HuH-7.5 (cell line): Measurements from ENCODE around the gene LETM1.

Source experiments
- DNase-seq: peaks from one replicate; pipeline ENCODE4 v3.0.0; 2011; ENCODE audit warnings: low spot score

Gene LETM1

DNA sequence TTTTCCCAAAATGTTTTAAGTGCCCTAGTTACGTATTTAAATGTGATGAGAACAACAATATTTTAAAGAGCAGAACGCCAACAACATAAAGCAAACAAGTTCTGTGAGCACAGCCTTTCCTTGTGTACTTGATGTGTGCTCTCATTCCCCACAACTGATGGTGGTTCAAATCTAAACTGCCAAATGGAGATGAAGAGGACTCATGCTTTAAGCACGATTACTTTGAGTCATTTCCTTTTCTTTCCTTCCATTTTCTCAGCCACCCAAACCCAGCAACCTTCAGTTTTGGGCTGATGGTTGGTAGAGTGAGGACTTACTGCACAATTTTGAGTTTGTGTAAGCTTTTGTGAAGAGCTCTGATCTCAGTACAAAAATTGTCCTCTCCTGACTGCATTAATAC lies 16.9 kb upstream of the LETM1 start:
- no peak for DNase-seq

GRCh38 chr4:1871471-1872021 lies 15.6 kb upstream of the LETM1 start:
- peak; percentile 67 for DNase-seq

GRCh38 chr4:1870578-1871443 lies 14.9 kb upstream of the LETM1 start, which contains the start of gene NSD2:
Gene NSD2 (plus strand): TSS chr4:1871393. CDS start chr4:1900655, 29,262 bp downstream.
- peak; percentile 98 for DNase-seq

DNA sequence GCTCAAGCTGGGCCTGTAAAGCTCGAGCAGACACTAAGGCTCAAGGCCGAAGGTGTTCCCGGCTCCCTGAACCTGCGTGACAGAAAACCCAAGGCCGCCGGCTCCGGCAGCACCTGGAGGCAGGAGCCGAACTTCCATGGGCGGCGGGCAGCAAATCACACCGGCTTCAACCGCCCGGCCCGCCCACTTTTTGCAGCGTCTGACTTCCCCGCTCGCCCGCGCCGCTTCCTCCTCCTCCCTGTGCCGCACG lies 14.3 kb upstream of the LETM1 start:
- peak; percentile 87 for DNase-seq

DNA sequence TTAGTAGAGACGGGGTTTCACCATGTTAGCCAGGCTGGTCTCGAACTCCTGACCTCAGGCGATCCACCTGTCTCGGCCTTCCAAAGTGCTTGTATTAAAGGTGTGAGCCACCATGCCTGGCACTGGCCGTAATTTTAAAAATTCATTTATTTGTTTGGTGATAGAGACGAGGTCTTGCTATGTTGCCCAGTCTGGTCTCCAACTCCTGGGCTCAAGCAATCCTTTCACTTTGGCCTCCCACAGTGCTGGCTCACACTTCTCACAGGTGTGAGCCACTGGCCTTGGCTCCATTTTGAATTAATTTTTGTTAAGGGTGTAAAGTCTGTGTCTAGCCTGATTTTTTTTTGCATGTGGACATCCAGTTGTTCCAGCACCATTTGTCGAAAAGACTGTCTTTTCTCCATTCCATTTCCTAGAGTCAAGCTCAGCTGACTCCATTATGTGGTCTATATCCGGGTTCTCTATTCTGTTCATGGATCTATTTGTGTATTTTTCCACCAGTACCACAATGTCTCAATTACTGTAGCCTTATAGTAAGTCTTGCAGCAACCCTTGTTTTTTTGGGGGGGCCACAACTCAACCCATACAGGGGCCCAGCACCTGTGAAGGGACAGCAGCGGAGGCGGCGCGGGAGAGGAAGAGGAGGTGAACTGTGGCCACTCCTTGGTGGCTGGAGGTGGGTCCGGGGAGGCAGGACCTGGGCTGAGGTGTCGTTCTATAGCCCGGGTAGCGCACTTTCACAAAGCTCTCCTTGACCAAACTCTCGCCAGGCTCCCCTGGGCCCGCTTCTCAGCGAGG lies 13.8 kb upstream of the LETM1 start:
- DNase-seq, result peak; percentile 68

DNA sequence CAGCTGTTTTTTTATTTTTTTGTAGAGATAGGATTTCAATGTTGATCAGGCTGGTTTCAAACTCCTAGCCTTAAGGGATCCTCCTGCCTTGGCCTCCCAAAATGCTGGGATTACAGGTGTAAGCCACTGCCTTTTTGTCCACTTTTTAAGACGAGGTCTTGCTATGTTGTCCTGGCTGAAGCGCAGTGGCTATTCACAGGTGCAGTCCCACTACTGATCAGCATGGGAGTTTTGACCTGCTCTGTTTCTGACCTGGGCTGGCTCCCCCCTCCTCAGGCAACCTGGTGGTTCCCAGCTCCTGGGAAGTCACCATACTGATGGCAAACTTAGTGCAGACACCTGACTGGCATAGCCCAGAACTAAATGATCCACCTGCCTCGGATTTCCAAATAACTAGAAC lies 13.0 kb upstream of the LETM1 start:
- DNase-seq, result no peak

- DNase-seq, result peak; percentile 57
Measured at GRCh38 chr4:1868293-1868692, 12.3 kb upstream of the LETM1 start.

DNA sequence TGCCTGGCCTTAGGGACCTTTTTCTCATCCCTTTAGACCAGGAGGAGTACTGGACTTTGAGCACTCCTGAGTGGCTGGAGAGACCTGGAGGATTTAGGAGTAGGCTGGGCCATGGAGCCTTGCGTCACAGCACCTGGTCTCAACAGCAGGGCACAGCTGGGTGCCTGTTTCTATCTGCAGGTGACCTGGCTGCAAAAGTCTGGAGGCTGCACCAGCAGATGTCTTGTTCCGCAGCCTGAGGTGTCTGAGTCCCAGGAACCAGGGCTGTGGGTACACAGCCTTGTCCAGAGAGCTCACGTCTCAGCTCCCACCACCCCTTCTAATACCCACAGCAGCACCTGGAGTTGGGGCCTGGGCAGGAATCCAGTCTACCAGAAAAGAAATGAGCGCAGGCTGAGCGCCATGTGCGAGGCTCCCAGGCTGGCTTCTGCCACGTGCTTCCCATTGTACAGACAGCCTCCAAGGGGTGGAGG lies 10.3 kb upstream of the LETM1 start:
- DNase-seq, result no peak

- no peak for DNase-seq
Measured at GRCh38 chr4:1864076-1865008, 8.4 kb upstream of the LETM1 start.

GRCh38 chr4:1863297-1864033 lies 7.5 kb upstream of the LETM1 start:
- no peak for DNase-seq

DNA sequence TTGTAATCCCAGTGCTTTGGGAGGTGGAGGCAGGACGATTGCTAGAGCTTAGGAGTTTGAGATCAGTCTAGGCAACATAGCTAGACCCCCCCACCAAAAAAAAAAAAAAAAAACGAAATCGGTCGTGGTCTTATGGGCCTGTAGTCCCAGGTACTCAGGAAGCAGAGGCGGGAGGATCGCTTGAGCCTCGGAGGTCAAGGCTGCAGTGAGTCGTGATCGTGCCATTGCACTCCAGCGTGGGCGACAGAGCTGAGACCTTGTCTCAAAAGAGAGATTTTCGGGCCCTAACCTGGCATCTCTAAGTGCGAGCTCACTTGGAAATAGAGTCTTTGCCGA lies 7.0 kb upstream of the LETM1 start:
- DNase-seq, result no peak

- DNase-seq, result no peak
Measured at GRCh38 chr4:1862055-1862911, 6.3 kb upstream of the LETM1 start.

DNA sequence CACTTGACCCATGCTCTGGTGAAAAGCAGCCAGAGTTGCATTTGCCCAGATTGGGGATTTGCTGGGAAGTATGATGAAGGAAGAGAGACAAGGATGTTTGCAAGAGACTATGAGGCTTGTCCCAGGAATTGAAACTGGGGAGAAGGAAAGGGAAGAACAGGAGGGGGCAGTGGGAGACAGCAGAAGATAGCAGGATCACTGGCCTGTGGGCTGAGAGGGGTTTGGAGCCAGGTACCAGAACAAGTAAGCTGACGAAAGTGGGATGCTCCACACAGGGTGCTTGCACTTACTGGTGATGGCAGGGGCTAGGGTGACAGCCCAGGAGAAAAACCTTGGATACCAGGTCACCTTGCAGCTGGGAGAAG lies 3.4 kb upstream of the LETM1 start:
- no peak for DNase-seq

DNA sequence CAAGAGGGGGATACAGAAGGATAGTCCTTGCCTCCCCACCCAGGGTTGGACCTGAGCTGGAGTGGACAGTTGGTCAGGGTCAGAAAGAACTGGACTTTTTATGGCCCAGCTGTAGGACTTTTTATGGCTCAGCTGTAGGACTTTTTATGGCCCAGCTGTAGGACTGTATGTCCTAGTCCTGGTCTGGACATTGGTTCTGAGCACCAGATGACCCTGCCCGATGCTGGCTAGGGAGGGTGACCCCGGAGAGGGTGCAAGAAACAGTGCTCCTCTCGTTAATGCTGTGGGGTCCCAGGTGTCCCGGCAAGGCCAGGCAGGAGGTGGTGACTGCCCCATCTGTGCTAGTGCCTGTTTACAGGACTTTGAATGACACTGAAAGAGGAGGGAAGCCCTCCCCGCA lies 2.0 kb upstream of the LETM1 start:
- no peak for DNase-seq

DNA sequence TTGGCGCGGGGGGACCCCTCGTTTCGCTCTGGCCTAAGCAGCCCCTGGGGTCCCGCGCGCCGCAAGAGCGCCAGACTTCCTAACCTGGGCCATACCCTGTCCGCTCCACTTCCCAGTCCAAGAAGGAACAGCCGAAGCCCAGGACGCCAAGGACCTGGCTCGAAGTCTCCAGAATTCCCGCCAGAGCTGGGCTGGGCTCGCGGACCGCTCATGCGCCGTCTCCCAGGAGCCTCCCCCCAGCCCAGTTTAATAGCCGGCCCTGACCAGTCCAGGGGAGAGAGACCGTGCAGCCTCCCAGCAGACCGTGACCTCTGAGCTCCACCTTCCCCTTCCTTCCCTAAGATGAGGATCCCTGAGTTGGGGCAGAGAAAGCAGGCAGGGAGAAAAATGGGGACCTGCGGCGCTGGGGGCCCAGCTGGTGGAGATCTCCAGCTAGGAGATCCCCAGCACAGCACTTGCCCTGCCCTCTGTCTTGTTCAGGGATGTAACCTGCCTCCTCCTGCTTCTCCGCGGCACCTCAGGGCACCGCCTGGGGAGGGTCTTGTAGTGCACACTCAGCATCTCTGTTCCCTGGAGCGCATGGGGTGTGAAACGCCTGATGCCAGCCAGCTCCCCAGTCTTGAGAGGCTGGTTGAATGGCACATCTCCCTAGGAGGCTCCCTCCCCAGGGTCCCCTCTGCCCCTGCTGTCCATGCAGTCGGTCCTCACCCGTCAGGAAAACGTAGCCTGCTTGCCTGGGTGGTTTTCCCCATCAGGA lies 1.2 kb upstream of the LETM1 start:
- DNase-seq, result no peak

DNA sequence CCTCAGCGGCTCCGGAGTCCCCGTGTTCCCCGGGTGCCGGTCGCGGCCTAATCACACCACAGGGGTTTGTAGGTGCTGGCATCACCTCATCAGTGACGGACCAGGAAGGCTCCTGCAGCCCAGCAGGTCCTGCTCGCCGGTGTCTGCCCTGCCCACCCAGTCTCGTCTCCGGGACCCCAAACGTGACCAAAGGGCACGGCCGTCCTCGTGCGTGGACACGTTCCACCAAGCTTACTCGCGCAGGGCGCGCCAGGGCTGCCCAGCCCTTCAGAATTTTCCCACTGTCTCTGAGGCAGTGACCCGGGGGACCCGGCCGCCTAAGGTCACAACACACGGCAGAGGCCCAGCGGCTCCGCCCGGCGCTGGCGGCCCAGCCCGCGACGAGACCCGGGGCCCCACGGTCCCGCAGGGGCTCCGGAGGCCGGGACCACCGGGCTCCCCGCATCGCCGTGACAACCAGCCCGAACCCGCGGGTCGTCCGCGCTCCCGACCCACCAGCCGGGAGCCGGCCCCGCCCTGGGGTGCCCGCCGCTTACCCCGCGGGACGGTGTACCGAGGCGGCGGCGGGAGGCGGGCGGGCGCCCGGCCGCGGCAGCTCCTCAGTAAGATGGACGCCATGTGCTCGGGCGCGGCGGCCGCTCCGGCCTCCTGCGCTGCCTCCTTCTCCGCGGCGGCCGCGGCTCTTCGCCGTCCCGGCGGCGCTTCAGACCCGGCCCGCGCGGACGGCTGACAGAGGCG lies 454 bp downstream of the LETM1 start:
- peak; percentile 53 for DNase-seq

DNA sequence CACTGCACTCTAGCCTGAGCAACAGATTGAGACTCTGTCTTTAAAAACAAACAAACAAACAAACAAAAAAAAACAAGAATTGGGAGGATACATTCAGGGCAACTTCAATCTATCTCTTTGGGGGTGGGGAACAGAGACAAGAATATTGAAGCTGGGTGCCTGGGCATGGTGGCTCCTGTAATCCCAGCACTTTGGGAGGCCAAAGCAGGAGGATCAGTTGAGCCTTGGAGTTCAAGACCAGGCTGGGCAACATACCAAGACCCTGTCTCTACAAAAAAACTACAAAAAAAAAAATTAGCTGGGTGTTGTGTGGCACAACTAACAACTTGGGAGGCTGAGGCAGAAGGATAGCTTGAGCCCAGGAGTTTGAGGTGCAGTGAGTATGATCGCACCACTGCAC lies 1.2 kb downstream of the LETM1 start:
- DNase-seq, result no peak

- no peak for DNase-seq
Measured at GRCh38 chr4:1852904-1853623, 2.9 kb downstream of the LETM1 start.
